Right renal pelvis (tissue), 4 donors: ENCODE results near the gene PCNT. TPM values are rescaled to one million over a fixed set of nuclear protein-coding genes. Genes with fewer than 3 reads are reported as not detected.

Experiments
- DNase-seq, 4 donors: peaks; one replicate each; pipeline ENCODE4 v3.0.0-alpha.2; 2013; ENCODE audit warnings: low read depth in 4 of 4, low spot score in 3 of 4, missing footprints in 1 of 4
- polyA plus RNA-seq, 4 donors: library from polyadenylated mRNA; unstranded; fragments of 120-200 nt; gene quantifications; one replicate each; pipeline ENCODE4 v1.2.1, GENCODE V29; 2013; ENCODE audit not compliant: insufficient read length in 4 of 4

The PCNT gene
- polyA plus RNA-seq, 4 donors: 32.0 to 34.6 (median 32.5) TPM

GRCh38 chr21:46377789-46378188, 53.8 kb downstream of the PCNT start:
- no peak for DNase-seq

- DNase-seq: no peak
These were observed 55.1 kb downstream of the PCNT start for GRCh38 chr21:46379105-46379504.

- DNase-seq: no peak
These were observed 55.7 kb downstream of the PCNT start for GRCh38 chr21:46379691-46380090.

GRCh38 chr21:46381541-46381940, 57.6 kb downstream of the PCNT start:
- no peak for DNase-seq

GRCh38 chr21:46384556-46384955, 60.6 kb downstream of the PCNT start:
- DNase-seq: no peak

- DNase-seq: no peak
These were observed 62.1 kb downstream of the PCNT start for GRCh38 chr21:46385846-46386733.

GRCh38 chr21:46386734-46387088, 62.8 kb downstream of the PCNT start:
- DNase-seq: peak in 1 of 4 donors; percentile 22

GRCh38 chr21:46388206-46388880, 64.4 kb downstream of the PCNT start:
- DNase-seq: no peak

GRCh38 chr21:46388896-46389295, 64.9 kb downstream of the PCNT start:
- no peak for DNase-seq

GRCh38 chr21:46390603-46391545, 66.9 kb downstream of the PCNT start:
- no peak for DNase-seq

- DNase-seq: no peak
These were observed 67.8 kb downstream of the PCNT start for GRCh38 chr21:46391773-46392172.

GRCh38 chr21:46392921-46393320, 69.0 kb downstream of the PCNT start:
- DNase-seq: no peak

- DNase-seq: no peak
These were observed 69.5 kb downstream of the PCNT start for GRCh38 chr21:46393451-46393940.

- peak in 1 of 4 donors; percentile 12 for DNase-seq
These were observed 70.1 kb downstream of the PCNT start for GRCh38 chr21:46393941-46394594.

- DNase-seq: no peak
These were observed 70.7 kb downstream of the PCNT start for GRCh38 chr21:46394595-46395104.

- no peak for DNase-seq
These were observed 73.4 kb downstream of the PCNT start for GRCh38 chr21:46397211-46397905.

GRCh38 chr21:46397993-46398392, 74.0 kb downstream of the PCNT start:
- no peak for DNase-seq

GRCh38 chr21:46399129-46399528, 75.2 kb downstream of the PCNT start:
- no peak for DNase-seq

GRCh38 chr21:46399686-46400085, 75.7 kb downstream of the PCNT start:
- DNase-seq: no peak
